OCI-LY7 (cell line): ENCODE measurements around the gene RNF222. TPM values are rescaled to one million over a fixed set of nuclear protein-coding genes. Genes with fewer than 3 reads are reported as not detected.
A peak's percentile ranks its signal among the peaks of the same experiment; 100 is the strongest.

ENCODE experiments used
- BruUV-seq: library from RNA; stranded (reverse); fragments of 400-500 nt; replicated peaks from 2 replicates; lab custom pipeline; 2021; lab: Mats Ljungman, UMichigan
- CTCF ChIA-PET: fragments of 300-600 bp; sonication (Branson Sonifier 250); formaldehyde crosslinking; loops from one replicate; lab custom pipeline; 2022; ENCODE audit warnings: antibody characterized with exemption; ENCODE audit not compliant: unreplicated experiment; lab: Charles Lee
- POLR2A ChIA-PET: fragments of 300-600 bp; sonication (Branson Sonifier 250); formaldehyde crosslinking; loops from one replicate; lab custom pipeline; 2022; ENCODE audit warnings: antibody characterized with exemption; lab: Charles Lee
- DNase-seq: peaks from one replicate; pipeline ENCODE4 v3.0.0-alpha.2; 2015; ENCODE audit warnings: low spot score
- H2AFZ ChIP-seq: fragments of 200-600 bp; sonication (generic), shearing (Covaris generic); 2 replicates; pipeline ENCODE4 v1.6.1; 2014; ENCODE audit warnings: mild to moderate bottlenecking, antibody characterized with exemption, low read length, moderate library complexity
- H3K27ac ChIP-seq: fragments of 200-600 bp; sonication (generic); 2 replicates; pipeline ENCODE4 v1.5.1; 2014; ENCODE audit warnings: mixed run types, low read depth, mild to moderate bottlenecking, moderate library complexity, low read length, inconsistent platforms; ENCODE audit not compliant: poor library complexity, severe bottlenecking
- H3K36me3 ChIP-seq: fragments of 200-600 bp; sonication (generic); 2 replicates; pipeline ENCODE4 v1.6.1; 2014; ENCODE audit warnings: mild to moderate bottlenecking, antibody characterized with exemption, low read length, moderate library complexity, mixed read lengths; ENCODE audit not compliant: insufficient read depth
- H3K4me1 ChIP-seq: fragments of 200-600 bp; sonication (generic); 2 replicates; pipeline ENCODE4 v1.5.1; 2014; ENCODE audit warnings: mild to moderate bottlenecking, low read length; ENCODE audit not compliant: insufficient read depth, poor library complexity, severe bottlenecking
- H3K4me2 ChIP-seq: fragments of 200-600 bp; sonication (generic); 2 replicates; pipeline ENCODE4 v1.6.1; 2014; ENCODE audit warnings: mild to moderate bottlenecking, low read length
- H3K4me3 ChIP-seq: fragments of 200-600 bp; sonication (generic); 2 replicates; pipeline ENCODE4 v1.5.1; 2014; ENCODE audit warnings: mild to moderate bottlenecking, low read depth, low read length; ENCODE audit not compliant: poor library complexity, severe bottlenecking
- H3K79me2 ChIP-seq: fragments of 200-600 bp; sonication (generic); 2 replicates; pipeline ENCODE4 v1.6.1; 2016; ENCODE audit warnings: low read depth, mild to moderate bottlenecking, low read length, moderate library complexity, mixed read lengths; ENCODE audit not compliant: insufficient read depth
- H3K9me2 ChIP-seq: fragments of 200-600 bp; sonication (generic); 2 replicates; pipeline ENCODE4 v1.6.1; 2016; ENCODE audit warnings: mild to moderate bottlenecking, low read length, mixed read lengths; ENCODE audit not compliant: insufficient read depth
- H3K9me3 ChIP-seq: fragments of 200-600 bp; sonication (generic); 2 replicates; pipeline ENCODE4 v1.6.1; 2014; ENCODE audit warnings: mild to moderate bottlenecking, mixed run types, low read length, mixed read lengths
- H4K20me1 ChIP-seq: fragments of 200-600 bp; sonication (generic); 2 replicates; pipeline ENCODE4 v1.6.1; 2014; ENCODE audit warnings: mild to moderate bottlenecking, antibody characterized with exemption, low read length, moderate library complexity, mixed read lengths; ENCODE audit not compliant: insufficient read depth
- CTCF ChIP-seq: fragments of 200-600 bp; sonication (generic); conservative IDR thresholded peaks from 2 replicates; pipeline ENCODE4 v1.5.1; 2014; ENCODE audit warnings: mild to moderate bottlenecking, antibody characterized with exemption, low read length, moderate library complexity, mixed read lengths
- EZH2phosphoT487 ChIP-seq: fragments of 200-600 bp; sonication (generic); IDR thresholded peaks from 2 replicates; pipeline ENCODE4 v1.6.1; 2018; ENCODE audit warnings: low read depth, borderline replicate concordance, mild to moderate bottlenecking, mixed run types, antibody characterized with exemption, low read length, moderate library complexity, mixed read lengths
- intact Hi-C: fragments of 100-400 bp; cut with micrococcal nuclease; formaldehyde crosslinking; loops from one replicate; pipeline ENCODE4 v1.10.0; 2022; ENCODE audit not compliant: unreplicated experiment
- total RNA-seq, 2 experiments: library from RNA; depleted of rRNA in 1 of 2; stranded (reverse); fragments of >200 nt in 1 of 2; shearing (Covaris generic) in 1 of 2; gene quantifications; 2 replicates each; pipeline ENCODE4 v1.2.3, GENCODE V29; 2014 to 2022

Gene RNF222
- total RNA-seq, 2 experiments from 2014 or later: 0.06 to 0.15 TPM

GRCh38 chr17:8409966-8410882, 12.6 kb upstream of the RNF222 start:
- intact Hi-C loops: loop anchor here (1.0 kb wide), 1 partner anchor 336 kb away; no protein-coding TSS in a partner anchor
- H3K4me1 ChIP-seq: no peaks in the 10 kb centered on the region
- peak; percentile 96 for TF ChIP-seq CTCF
- no peak for TF ChIP-seq EZH2phosphoT487
- H3K79me2 ChIP-seq: no peaks in the 10 kb centered on the region
- H3K9me3 ChIP-seq: no peaks in the 10 kb centered on the region
- no peaks in the 10 kb centered on the region for H4K20me1 ChIP-seq
- no peak overlapping the region; the same call in 1 of the 2 replicates for H2AFZ ChIP-seq
- ChIA-PET POLR2A (interaction anchor here (0.6 to 0.7 kb wide), 5 partner anchors 13 to 288 kb away, joined by 3 read pairs; partner anchors contain the start of gene RNF222), CTCF (no interaction called here)
- DNase-seq: peak; percentile 82
- BruUV-seq: no TSS peak
- H3K9me2 ChIP-seq: no peaks in the 10 kb centered on the region
- H3K36me3 ChIP-seq: no peaks in the 10 kb centered on the region
- H3K4me2 ChIP-seq: no peak overlapping the region
- H3K4me3 ChIP-seq: no peak overlapping the region
- H3K27ac ChIP-seq: no peak overlapping the region

- H3K4me1 ChIP-seq: no peaks in the 10 kb centered on the region
- no peaks in the 10 kb centered on the region for H3K9me3 ChIP-seq
- no peaks in the 10 kb centered on the region for H4K20me1 ChIP-seq
- no peak for DNase-seq
- H3K79me2 ChIP-seq: no peaks in the 10 kb centered on the region
- TF ChIP-seq EZH2phosphoT487: no peak
- TF ChIP-seq CTCF: no peak
- ChIA-PET CTCF (no interaction called here), POLR2A (no interaction called here)
- H3K36me3 ChIP-seq: no peaks in the 10 kb centered on the region
- intact Hi-C loops: no loop called here
- H3K9me2 ChIP-seq: no peaks in the 10 kb centered on the region
- no TSS peak for BruUV-seq
- no peak overlapping the region for H3K4me2 ChIP-seq
- no peak overlapping the region for H3K4me3 ChIP-seq
- no peak overlapping the region for H2AFZ ChIP-seq
- H3K27ac ChIP-seq: no peak overlapping the region
These were observed 10.7 kb upstream of the RNF222 start for GRCh38 chr17:8408371-8408770.

GRCh38 chr17:8406174-8406573, 8.5 kb upstream of the RNF222 start:
- intact Hi-C loops: no loop called here
- H3K9me2 ChIP-seq: no peaks in the 10 kb centered on the region
- H3K4me3 ChIP-seq: no peak overlapping the region
- no peak for TF ChIP-seq EZH2phosphoT487
- no peak for TF ChIP-seq CTCF
- H3K4me1 ChIP-seq: no peaks in the 10 kb centered on the region
- no peaks in the 10 kb centered on the region for H3K79me2 ChIP-seq
- DNase-seq: no peak
- POLR2A ChIA-PET: no interaction called here
- H3K4me2 ChIP-seq: no peak overlapping the region
- no peaks in the 10 kb centered on the region for H3K36me3 ChIP-seq
- no peak overlapping the region for H2AFZ ChIP-seq
- no peaks in the 10 kb centered on the region for H4K20me1 ChIP-seq
- CTCF ChIA-PET: no interaction called here
- H3K27ac ChIP-seq: no peak overlapping the region
- no peaks in the 10 kb centered on the region for H3K9me3 ChIP-seq
- BruUV-seq: no TSS peak
